Gastrocnemius medialis (tissue), 4 donors: ENCODE results near the gene NUP62. TPM values are rescaled to one million over a fixed set of nuclear protein-coding genes. Genes with fewer than 3 reads are reported as not detected.
A peak's percentile ranks its signal among the peaks of the same experiment; 100 is the strongest.

ENCODE experiments used
- ATAC-seq, 2 donors: fragments of 150-250 bp; one replicate each; pipeline ENCODE4 v1.9.1; 2016
- DNase-seq, 2 donors: peaks; one replicate each; pipeline ENCODE4 v3.0.0-alpha.2; 2019
- H3K27ac ChIP-seq, 4 donors: fragments of 200-600 bp; sonication (generic); 1 replicate in 1 of 4; 2 replicates in 3 of 4; pipeline ENCODE4 v1.5.1; 2016 to 2018; ENCODE audit warnings: mild to moderate bottlenecking in 2 of 4, moderate library complexity in 1 of 4
- H3K27me3 ChIP-seq, 3 donors: fragments of 200-600 bp; sonication (generic) in 2 of 3; 1 replicate in 1 of 3; 2 replicates in 2 of 3; pipeline versions ENCODE4 v1.5.1 to v1.6.0; 2016 to 2019; ENCODE audit warnings: mild to moderate bottlenecking in 1 of 3, moderate library complexity in 1 of 3
- H3K36me3 ChIP-seq, 2 donors: fragments of 200-600 bp; sonication (generic) in 1 of 2; one replicate each; pipeline ENCODE4 v1.5.1; 2017 to 2018
- H3K4me1 ChIP-seq, 2 donors: fragments of 200-600 bp; sonication (generic) in 1 of 2; one replicate each; pipeline ENCODE4 v1.5.1; 2016 to 2017; ENCODE audit warnings: mild to moderate bottlenecking in 2 of 2
- H3K4me3 ChIP-seq, 4 donors: fragments of 200-600 bp; sonication (generic) in 3 of 4; 1 replicate in 1 of 4; 2 replicates in 3 of 4; pipeline ENCODE4 v1.5.1; 2016 to 2019; ENCODE audit warnings: mild to moderate bottlenecking in 2 of 4
- H3K9me3 ChIP-seq, 3 donors: fragments of 200-600 bp; sonication (generic) in 2 of 3; 1 replicate in 1 of 3; 2 replicates in 2 of 3; pipeline ENCODE4 v1.5.1; 2016 to 2019
- POLR2A ChIP-seq, 2 donors: fragments of 450-650 bp; IDR thresholded peaks; one replicate each; pipeline ENCODE4 v1.6.1; 2017; ENCODE audit warnings: antibody characterized with exemption in 2 of 2, mild to moderate bottlenecking in 2 of 2, moderate library complexity in 2 of 2
- in situ Hi-C, 4 donors: fragments of 200-750 bp; cut with MboI; loops; one replicate each; pipeline versions ENCODE4 v1.15.0 to v1.8.0; 2017; ENCODE audit warnings: low sequenced_read_pairs in 4 of 4
- intact Hi-C: fragments of 100-400 bp; cut with DNase I; formaldehyde crosslinking; loops from one replicate; pipeline ENCODE4 v1.15.1; 2023; ENCODE audit warnings: low total_unique reads
- total RNA-seq, 4 donors: library from RNA; depleted of rRNA; stranded (reverse); fragments of >200 nt; gene quantifications; one replicate each; pipeline versions ENCODE4 v1.1.0 to v1.2.3, GENCODE V29; 2016
- TF ChIP-seq, protein P1 (sequence below), 5 experiments: fragments of 450-650 bp in 3 of 5; fragments of 200-600 bp in 2 of 5; sonication (generic) in 2 of 5; IDR thresholded peaks in 4 of 5; conservative IDR thresholded peaks in 1 of 5; 1 replicate in 4 of 5; 2 replicates in 1 of 5; pipeline ENCODE4 v1.5.1; 2016 to 2019; ENCODE audit warnings: antibody characterized with exemption in 5 of 5, mild to moderate bottlenecking in 3 of 5, moderate library complexity in 3 of 5

Gene NUP62
- total RNA-seq, 4 donors from 2014 or later, result 32.8 to 38.0 (median 36.3) TPM

DNA sequence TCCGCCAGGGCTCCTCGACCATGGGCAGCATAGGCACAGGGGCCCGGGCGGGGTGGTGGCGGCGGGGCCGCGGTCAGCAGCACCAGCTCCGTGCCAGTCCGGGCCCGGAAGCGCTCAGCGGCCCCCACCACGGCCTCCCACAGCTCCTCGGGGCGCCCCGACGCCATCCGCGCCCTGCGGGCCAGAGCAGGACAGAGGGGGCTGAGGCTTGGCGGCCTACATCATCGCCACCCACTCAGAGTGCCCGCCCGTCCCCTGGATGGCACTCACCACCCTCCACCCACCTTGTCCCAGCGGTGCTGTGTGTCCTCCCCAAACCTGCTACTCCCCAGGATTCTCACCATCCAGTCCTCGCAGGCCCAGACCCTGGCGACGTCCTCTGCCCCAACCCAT lies 56.2 kb downstream of the NUP62 start:
- Histone ChIP-seq H3K27me3 (no peaks in the 10 kb centered on the region), H3K36me3 (peaks cover 0 to 16% of the 10 kb centered on the region in 2 donors), H3K27ac (no peak overlapping the region), H3K9me3 (no peaks in the 10 kb centered on the region), H3K4me1 (peaks cover 42 to 44% of the 10 kb centered on the region in 2 donors), H3K4me3 (no peak overlapping the region)
- in situ Hi-C loops, result loop anchor here in 2 of 4 donors (10.0 kb wide), 1 partner anchor 58 kb away; the partner anchor contains the start of genes FUZ (in 2 of the 2) and MED25 (in 2 of the 2)
- DNase-seq, result no peak
- no peak for TF ChIP-seq POLR2A (IDR thresholded peaks at IDR 0.05)
- ATAC-seq, result no peak
- intact Hi-C loops, result loop anchor here (10.0 kb wide), 1 partner anchor 1238 kb away; the partner anchor contains the start of gene DBP

GRCh38 chr19:49872245-49873128 lies 56.8 kb downstream of the NUP62 start:
- no peak for DNase-seq
- Histone ChIP-seq H3K4me3 (no peak overlapping the region), H3K27ac (peak overlapping the region in 2 of 4 donors; percentile 5 to 45), H3K36me3 (peaks cover 0 to 16% of the 10 kb centered on the region in 2 donors), H3K9me3 (no peaks in the 10 kb centered on the region), H3K4me1 (peaks cover 48% of the 10 kb centered on the region in 2 donors), H3K27me3 (no peaks in the 10 kb centered on the region)
- intact Hi-C loops (loop anchor here (10.0 kb wide), 1 partner anchor 1238 kb away; the partner anchor contains the start of gene DBP), in situ Hi-C loops (loop anchor here in 2 of 4 donors (10.0 kb wide), 1 partner anchor 58 kb away; the partner anchor contains the start of genes FUZ (in 2 of the 2) and MED25 (in 2 of the 2))
- TF ChIP-seq, protein P1, sequence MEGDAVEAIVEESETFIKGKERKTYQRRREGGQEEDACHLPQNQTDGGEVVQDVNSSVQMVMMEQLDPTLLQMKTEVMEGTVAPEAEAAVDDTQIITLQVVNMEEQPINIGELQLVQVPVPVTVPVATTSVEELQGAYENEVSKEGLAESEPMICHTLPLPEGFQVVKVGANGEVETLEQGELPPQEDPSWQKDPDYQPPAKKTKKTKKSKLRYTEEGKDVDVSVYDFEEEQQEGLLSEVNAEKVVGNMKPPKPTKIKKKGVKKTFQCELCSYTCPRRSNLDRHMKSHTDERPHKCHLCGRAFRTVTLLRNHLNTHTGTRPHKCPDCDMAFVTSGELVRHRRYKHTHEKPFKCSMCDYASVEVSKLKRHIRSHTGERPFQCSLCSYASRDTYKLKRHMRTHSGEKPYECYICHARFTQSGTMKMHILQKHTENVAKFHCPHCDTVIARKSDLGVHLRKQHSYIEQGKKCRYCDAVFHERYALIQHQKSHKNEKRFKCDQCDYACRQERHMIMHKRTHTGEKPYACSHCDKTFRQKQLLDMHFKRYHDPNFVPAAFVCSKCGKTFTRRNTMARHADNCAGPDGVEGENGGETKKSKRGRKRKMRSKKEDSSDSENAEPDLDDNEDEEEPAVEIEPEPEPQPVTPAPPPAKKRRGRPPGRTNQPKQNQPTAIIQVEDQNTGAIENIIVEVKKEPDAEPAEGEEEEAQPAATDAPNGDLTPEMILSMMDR (IDR thresholded peaks at IDR 0.05 in 4 of 5, conservative IDR thresholded peaks at IDR 0.05 in 1 of 5), result no peak
- TF ChIP-seq POLR2A (IDR thresholded peaks at IDR 0.05), result no peak
- ATAC-seq, result no peak

DNA sequence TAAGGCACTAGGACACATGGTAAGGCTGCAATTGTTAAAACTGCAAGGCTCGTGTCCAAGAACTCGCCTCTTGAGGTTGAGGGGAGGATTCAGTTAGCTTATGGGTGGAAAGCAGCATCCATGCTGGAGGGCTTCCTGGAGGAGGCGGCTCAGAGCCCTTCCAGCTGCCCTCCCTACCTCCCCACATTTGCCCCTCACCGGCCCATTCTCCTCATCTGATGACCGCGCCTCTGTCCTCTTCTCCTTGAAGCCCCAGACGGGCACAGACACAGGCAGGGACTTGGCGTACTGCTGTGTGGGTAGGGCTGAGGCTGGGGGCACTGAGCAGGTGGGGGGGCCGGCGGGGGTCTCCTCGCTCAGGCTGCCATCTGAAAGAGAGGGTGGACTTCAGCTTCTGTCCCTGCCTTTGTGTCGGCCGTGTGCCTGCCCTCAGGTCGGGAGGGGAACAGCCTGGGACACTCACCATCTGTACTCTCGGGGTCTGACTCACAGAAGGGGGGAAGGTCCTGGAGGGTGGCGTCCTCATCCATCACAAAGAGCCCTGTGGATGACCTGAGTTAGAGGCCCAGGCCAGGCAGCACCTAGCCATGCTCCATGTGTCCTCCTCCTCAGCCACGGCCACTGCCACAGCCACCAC lies 57.8 kb downstream of the NUP62 start:
- H3K27me3 ChIP-seq, result no peaks in the 10 kb centered on the region
- H3K4me3 ChIP-seq, result no peak overlapping the region
- peaks cover 0 to 16% of the 10 kb centered on the region in 2 donors for H3K36me3 ChIP-seq
- H3K27ac ChIP-seq, result peak overlapping the region in 1 of 4 donors; percentile 14
- in situ Hi-C loops, result loop anchor here in 2 of 4 donors (10.0 kb wide), 1 partner anchor 57 kb away; the partner anchor contains the start of genes FUZ (in 2 of the 2) and MED25 (in 2 of the 2)
- ATAC-seq, result no peak
- peaks cover 52 to 53% of the 10 kb centered on the region in 2 donors for H3K4me1 ChIP-seq
- DNase-seq, result no peak
- H3K9me3 ChIP-seq, result no peaks in the 10 kb centered on the region
- TF ChIP-seq POLR2A (IDR thresholded peaks at IDR 0.05), result no peak
- TF ChIP-seq, protein P1 (IDR thresholded peaks at IDR 0.05 in 4 of 5, conservative IDR thresholded peaks at IDR 0.05 in 1 of 5), result no peak
- intact Hi-C loops, result loop anchor here (10.0 kb wide), 1 partner anchor 1237 kb away; the partner anchor contains the start of gene DBP

DNA sequence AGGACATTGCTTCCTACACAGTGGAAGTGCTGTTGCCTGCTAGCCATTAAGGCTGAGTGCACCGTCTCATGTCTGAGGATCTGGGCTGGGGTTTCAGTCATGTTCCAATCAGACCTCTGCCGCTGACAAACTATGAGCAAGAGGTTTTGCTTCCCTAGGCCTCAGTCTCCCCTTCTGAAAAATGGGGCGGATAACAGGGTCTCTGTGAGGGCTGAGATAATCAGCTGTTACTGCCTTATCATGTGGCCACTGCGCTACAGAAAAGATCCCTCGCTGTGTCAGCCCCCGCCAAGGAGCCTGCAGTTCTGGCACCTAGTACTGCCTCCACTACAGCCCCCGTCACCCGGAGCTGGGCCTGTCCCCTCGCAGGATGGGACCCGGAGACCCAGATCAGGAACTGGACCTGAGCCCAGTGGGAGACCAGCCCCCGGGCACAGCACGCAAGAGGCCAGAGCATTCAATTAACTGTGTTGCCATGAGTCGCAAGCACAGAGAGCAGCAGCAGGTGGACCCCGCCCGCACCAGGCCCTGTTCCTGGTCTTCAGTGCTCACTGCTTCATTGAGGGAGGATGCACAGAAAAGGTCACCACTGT lies 58.9 kb downstream of the NUP62 start:
- in situ Hi-C loops (loop anchor here in 2 of 4 donors (10.0 kb wide), 1 partner anchor 56 kb away; the partner anchor contains the start of genes FUZ (in 2 of the 2) and MED25 (in 2 of the 2)), intact Hi-C loops (loop anchor here (10.0 kb wide), 1 partner anchor 1236 kb away; the partner anchor contains the start of gene DBP)
- Histone ChIP-seq H3K36me3 (peaks cover 0 to 16% of the 10 kb centered on the region in 2 donors), H3K4me1 (peaks cover 57% of the 10 kb centered on the region in 2 donors), H3K4me3 (peak overlapping the region; percentile 56 to 66 (median 61)), H3K27ac (peak overlapping the region; percentile 84 to 98 (median 96)), H3K9me3 (no peaks in the 10 kb centered on the region), H3K27me3 (no peaks in the 10 kb centered on the region)
- no peak for DNase-seq
- ATAC-seq, result no peak
- TF ChIP-seq, protein P1 (IDR thresholded peaks at IDR 0.05 in 4 of 5, conservative IDR thresholded peaks at IDR 0.05 in 1 of 5), result no peak
- no peak for TF ChIP-seq POLR2A (IDR thresholded peaks at IDR 0.05)
